Neural progenitor cell (in vitro differentiated cells): ENCODE measurements around the gene EVC.

Experiments used
- EZH2 ChIP-seq: fragments of 200-600 bp; sonication (generic); IDR thresholded peaks from 2 replicates; pipeline ENCODE4 v1.6.1; 2017; ENCODE audit warnings: antibody characterized with exemption, mild to moderate bottlenecking, moderate library complexity
- EZH2phosphoT487 ChIP-seq: fragments of 200-600 bp; sonication (generic); IDR thresholded peaks from 2 replicates; pipeline ENCODE4 v1.6.1; 2017; ENCODE audit warnings: antibody characterized with exemption
- TF ChIP-seq, protein P1 (sequence below): fragments of 200-600 bp; sonication (generic); IDR thresholded peaks from 2 replicates; pipeline ENCODE4 v1.5.1; 2017; ENCODE audit warnings: antibody characterized with exemption, mild to moderate bottlenecking

DNA sequence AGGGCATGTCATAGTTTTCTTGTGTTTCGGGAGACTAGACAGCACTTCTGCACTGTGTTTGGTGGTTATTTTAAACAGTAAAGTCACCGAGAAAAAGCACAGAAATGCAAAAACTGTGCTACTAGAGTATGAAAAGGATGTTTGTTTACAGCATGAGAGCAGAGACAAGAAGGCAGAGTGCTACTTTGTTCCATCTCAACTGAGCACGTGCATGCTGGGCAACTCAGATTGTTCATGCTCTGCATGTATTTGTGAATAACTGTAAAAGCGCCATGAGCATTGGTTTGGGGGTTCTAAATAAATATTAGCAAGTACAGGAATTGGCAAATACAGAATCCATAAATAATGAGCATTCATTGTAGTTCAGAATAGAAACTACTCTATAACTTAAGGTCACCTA is 7.4 kb downstream of the EVC start:
- TF ChIP-seq EZH2 (no peak), EZH2phosphoT487 (no peak)
- TF ChIP-seq, protein P1, sequence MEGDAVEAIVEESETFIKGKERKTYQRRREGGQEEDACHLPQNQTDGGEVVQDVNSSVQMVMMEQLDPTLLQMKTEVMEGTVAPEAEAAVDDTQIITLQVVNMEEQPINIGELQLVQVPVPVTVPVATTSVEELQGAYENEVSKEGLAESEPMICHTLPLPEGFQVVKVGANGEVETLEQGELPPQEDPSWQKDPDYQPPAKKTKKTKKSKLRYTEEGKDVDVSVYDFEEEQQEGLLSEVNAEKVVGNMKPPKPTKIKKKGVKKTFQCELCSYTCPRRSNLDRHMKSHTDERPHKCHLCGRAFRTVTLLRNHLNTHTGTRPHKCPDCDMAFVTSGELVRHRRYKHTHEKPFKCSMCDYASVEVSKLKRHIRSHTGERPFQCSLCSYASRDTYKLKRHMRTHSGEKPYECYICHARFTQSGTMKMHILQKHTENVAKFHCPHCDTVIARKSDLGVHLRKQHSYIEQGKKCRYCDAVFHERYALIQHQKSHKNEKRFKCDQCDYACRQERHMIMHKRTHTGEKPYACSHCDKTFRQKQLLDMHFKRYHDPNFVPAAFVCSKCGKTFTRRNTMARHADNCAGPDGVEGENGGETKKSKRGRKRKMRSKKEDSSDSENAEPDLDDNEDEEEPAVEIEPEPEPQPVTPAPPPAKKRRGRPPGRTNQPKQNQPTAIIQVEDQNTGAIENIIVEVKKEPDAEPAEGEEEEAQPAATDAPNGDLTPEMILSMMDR: no peak
